Measurements from ENCODE around the gene POC1A. TPM values are rescaled to one million over a fixed set of nuclear protein-coding genes. Genes with fewer than 3 reads are reported as not detected.

POC1A gene
- polyA plus RNA-seq, 1 of the 3 experiments (the other 2 are of a cell fraction): 11.7 TPM

DNA sequence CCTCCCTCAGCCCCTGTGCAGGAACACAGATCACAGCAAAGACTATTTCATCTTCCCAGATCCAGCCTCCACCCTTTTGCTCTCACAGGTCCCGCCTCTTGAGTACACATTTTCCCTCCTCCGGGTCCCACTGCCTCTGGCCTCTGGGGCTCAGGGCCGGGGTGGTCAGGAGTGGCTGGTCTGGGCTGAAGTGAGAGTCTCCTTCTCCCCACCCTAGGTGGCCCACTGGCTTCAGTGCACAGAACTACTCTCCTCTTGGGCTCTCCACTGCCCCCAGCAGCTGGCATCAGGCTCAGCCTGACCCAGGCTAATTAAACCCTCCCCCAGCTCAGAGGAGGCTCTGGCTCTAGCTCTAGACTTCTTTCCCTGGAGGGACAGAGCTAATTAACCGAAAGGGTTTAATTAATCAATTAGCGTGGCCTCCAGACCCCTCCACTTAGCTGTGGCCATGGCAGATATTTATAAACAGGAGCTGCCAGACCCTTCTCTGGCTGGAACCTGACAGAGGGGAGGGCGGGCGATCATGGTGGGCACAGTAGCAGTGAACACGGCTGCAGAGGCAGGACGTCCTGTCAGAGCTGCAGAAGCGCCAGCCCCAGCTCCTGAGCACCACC is 113.0 kb downstream of the POC1A start:
- POLR2A ChIA-PET: interaction anchor here (0.8 to 7.2 kb wide), 17 partner anchors 11 to 279 kb away, joined by 3 to 218 read pairs (median 4); partner anchors contain the start of genes DUSP7, RPL29 and WDR82
- Histone ChIP-seq H2AFZ (ENCODE audit: low read depth) (peak overlapping the region; percentile 22; the same call in 1 of the 2 replicates), H3K79me2 (ENCODE audit: insufficient read depth) (no peaks in the 10 kb centered on the region), H3K4me2 (no peak overlapping the region), H3K9me2 (no peaks in the 10 kb centered on the region), H3K27me3 (ENCODE audit: insufficient read depth) (no peaks in the 10 kb centered on the region), H3K36me3 (replicated peaks in 1 of 2; ENCODE audit: control insufficient read depth in 1 of 2, insufficient read depth in 2 of 2, low read length in 1 of 2) (no peaks in the 10 kb centered on the region), H4K20me1 (ENCODE audit: insufficient read depth) (no peaks in the 10 kb centered on the region), H3F3A (replicated peaks; ENCODE audit: insufficient read depth) (no peaks in the 10 kb centered on the region), H3K9me3 (no peaks in the 10 kb centered on the region), H3K9ac (no peak overlapping the region), H3K27ac (ENCODE audit: low read depth in 2 of 2, low read length in 1 of 2) (peak overlapping the region in 1 of 2 experiments; percentile 100; a peak in 2 of 4 replicates), H3K4me3 (ENCODE audit: low read depth in 2 of 2, low read length in 1 of 2) (no peak overlapping the region), H3K4me1 (ENCODE audit: control insufficient read depth in 1 of 2, insufficient read depth in 2 of 2, low read depth in 1 of 2, low read length in 1 of 2) (peaks cover 18 to 87% of the 10 kb centered on the region in 2 experiments; a peak in 3 of 4 replicates)
- peak; percentile 93 for DNase-seq
- CTCF ChIA-PET: interaction anchor here (0.6 to 29.9 kb wide), 16 partner anchors 12 to 239 kb away, joined by 3 to 983 read pairs (median 6); partner anchors contain the start of genes ABHD14B and DUSP7
- TF ChIP-seq, protein P1, sequence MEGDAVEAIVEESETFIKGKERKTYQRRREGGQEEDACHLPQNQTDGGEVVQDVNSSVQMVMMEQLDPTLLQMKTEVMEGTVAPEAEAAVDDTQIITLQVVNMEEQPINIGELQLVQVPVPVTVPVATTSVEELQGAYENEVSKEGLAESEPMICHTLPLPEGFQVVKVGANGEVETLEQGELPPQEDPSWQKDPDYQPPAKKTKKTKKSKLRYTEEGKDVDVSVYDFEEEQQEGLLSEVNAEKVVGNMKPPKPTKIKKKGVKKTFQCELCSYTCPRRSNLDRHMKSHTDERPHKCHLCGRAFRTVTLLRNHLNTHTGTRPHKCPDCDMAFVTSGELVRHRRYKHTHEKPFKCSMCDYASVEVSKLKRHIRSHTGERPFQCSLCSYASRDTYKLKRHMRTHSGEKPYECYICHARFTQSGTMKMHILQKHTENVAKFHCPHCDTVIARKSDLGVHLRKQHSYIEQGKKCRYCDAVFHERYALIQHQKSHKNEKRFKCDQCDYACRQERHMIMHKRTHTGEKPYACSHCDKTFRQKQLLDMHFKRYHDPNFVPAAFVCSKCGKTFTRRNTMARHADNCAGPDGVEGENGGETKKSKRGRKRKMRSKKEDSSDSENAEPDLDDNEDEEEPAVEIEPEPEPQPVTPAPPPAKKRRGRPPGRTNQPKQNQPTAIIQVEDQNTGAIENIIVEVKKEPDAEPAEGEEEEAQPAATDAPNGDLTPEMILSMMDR (IDR thresholded peaks at IDR 0.05): peak; percentile 52
- TF ChIP-seq NRF1 (IDR thresholded peaks at IDR 0.05; ENCODE audit: low read depth, low read length): no peak
- TF ChIP-seq MXI1 (IDR thresholded peaks at IDR 0.05; ENCODE audit: low read depth, low read length): peak; percentile 83
- no peak for TF ChIP-seq YY1 (IDR thresholded peaks at IDR 0.05; ENCODE audit: low read depth)
- peak; percentile 24; the same call in 1 of the 2 replicates for TF ChIP-seq TCF12 (IDR thresholded peaks at IDR 0.05)
- TF ChIP-seq SMC3 (IDR thresholded peaks at IDR 0.05; ENCODE audit: low read depth, low read length): peak; percentile 60; the same call in 1 of the 2 replicates
- no peak for TF ChIP-seq FOSL2 (IDR thresholded peaks at IDR 0.05; ENCODE audit: borderline replicate concordance, low read depth)
- TF ChIP-seq RXRA (IDR thresholded peaks at IDR 0.05; ENCODE audit: borderline replicate concordance, low read depth): no peak
- TF ChIP-seq RFX5 (IDR thresholded peaks at IDR 0.05; ENCODE audit: low read length): no peak
- peak; percentile 97 for TF ChIP-seq RCOR1 (IDR thresholded peaks at IDR 0.05; ENCODE audit: low read length)
- TF ChIP-seq RAD21 (IDR thresholded peaks at IDR 0.05; ENCODE audit: low read length): peak; percentile 66
- TF ChIP-seq CHD2 (IDR thresholded peaks at IDR 0.05; ENCODE audit: low read length, partially characterized antibody): peak; percentile 78
- peak; percentile 42; the same call in 1 of the 2 replicates for TF ChIP-seq GATA2 (CRISPR knock-in tag; IDR thresholded peaks at IDR 0.05)
- TF ChIP-seq EP300 (IDR thresholded peaks at IDR 0.05; ENCODE audit: borderline replicate concordance in 1 of 2, low read depth in 1 of 2, low read length in 1 of 2): peak in 1 of 2 experiments; percentile 98; a peak in 2 of 4 replicates
- peak; percentile 94 for TF ChIP-seq FOXJ3 (CRISPR knock-in tag; IDR thresholded peaks at IDR 0.05)
- 58% methylated on average over 10 of the region's 10 CpGs for WGBS (ENCODE audit: low lambda C conversion rate)

DNA sequence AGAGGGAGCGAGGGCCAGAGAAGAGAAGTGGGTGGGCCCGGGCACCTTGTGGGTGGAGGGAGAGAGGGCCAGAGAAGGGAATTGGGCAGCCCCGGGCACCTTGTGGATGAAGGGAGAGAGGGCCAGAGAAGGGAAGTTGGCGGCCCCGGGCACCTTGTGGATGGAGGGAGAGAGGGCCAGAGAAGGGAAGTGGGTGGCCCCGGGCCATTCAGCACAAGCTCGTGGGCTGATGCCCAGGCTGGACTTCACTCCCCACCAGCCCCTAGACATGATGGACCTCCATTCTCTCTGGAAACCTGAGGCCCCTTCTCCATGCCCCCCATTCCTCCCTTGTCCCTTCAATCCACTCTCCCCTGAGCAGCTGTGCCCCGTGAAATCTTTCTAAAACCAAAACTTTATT is 113.6 kb downstream of the POC1A start:
- Histone ChIP-seq H3K4me2 (no peak overlapping the region), H3K36me3 (replicated peaks in 1 of 2; ENCODE audit: control insufficient read depth in 1 of 2, insufficient read depth in 2 of 2, low read length in 1 of 2) (no peaks in the 10 kb centered on the region), H3K9me2 (no peaks in the 10 kb centered on the region), H3K4me3 (ENCODE audit: low read depth in 2 of 2, low read length in 1 of 2) (no peak overlapping the region), H2AFZ (ENCODE audit: low read depth) (peak overlapping the region; percentile 22; the same call in 1 of the 2 replicates), H3K27ac (ENCODE audit: low read depth in 2 of 2, low read length in 1 of 2) (peak overlapping the region in 1 of 2 experiments; percentile 100; a peak in 2 of 4 replicates), H3F3A (replicated peaks; ENCODE audit: insufficient read depth) (no peaks in the 10 kb centered on the region), H3K27me3 (ENCODE audit: insufficient read depth) (no peaks in the 10 kb centered on the region), H3K9me3 (no peaks in the 10 kb centered on the region), H4K20me1 (ENCODE audit: insufficient read depth) (no peaks in the 10 kb centered on the region), H3K79me2 (ENCODE audit: insufficient read depth) (no peaks in the 10 kb centered on the region), H3K4me1 (ENCODE audit: control insufficient read depth in 1 of 2, insufficient read depth in 2 of 2, low read depth in 1 of 2, low read length in 1 of 2) (peaks cover 11 to 87% of the 10 kb centered on the region in 2 experiments; a peak in 3 of 4 replicates), H3K9ac (no peak overlapping the region)
- DNase-seq: no peak
- ChIA-PET POLR2A (interaction anchor here (0.9 to 7.2 kb wide), 13 partner anchors 11 to 280 kb away, joined by 3 to 218 read pairs (median 5); partner anchors contain the start of genes DUSP7, RPL29 and WDR82), CTCF (interaction anchor here (0.8 to 29.9 kb wide), 15 partner anchors 12 to 240 kb away, joined by 3 to 983 read pairs (median 7); partner anchors contain the start of genes ABHD14B and DUSP7)
- 90% methylated on average over 8 of the region's 8 CpGs for WGBS (ENCODE audit: low lambda C conversion rate)
- no peak for TF ChIP-seq FOSL2 (IDR thresholded peaks at IDR 0.05; ENCODE audit: borderline replicate concordance, low read depth)
- TF ChIP-seq SMC3 (IDR thresholded peaks at IDR 0.05; ENCODE audit: low read depth, low read length): no peak
- TF ChIP-seq YY1 (IDR thresholded peaks at IDR 0.05; ENCODE audit: low read depth): no peak
- no peak for TF ChIP-seq ELF1 (IDR thresholded peaks at IDR 0.05)
- no peak for TF ChIP-seq TCF12 (IDR thresholded peaks at IDR 0.05)
